Activated T-helper 17 cell treated with anti-CD3 and anti-CD28 coated beads, Interleukin-2, amount 50 U/mL, for 72 hours (primary cell): Measurements from ENCODE around the gene AHR. TPM values are rescaled to one million over a fixed set of nuclear protein-coding genes. Genes with fewer than 3 reads are reported as not detected.

ENCODE experiments used
- ATAC-seq: fragments of 150-1000 bp; cut with Tn5 transposase; replicated peaks from 2 replicates; pipeline ENCODE4 v1.10.0; 2021; ENCODE audit warnings: mild to moderate bottlenecking, moderate library complexity
- H3K27ac Mint-ChIP-seq: one replicate; pipeline ENCODE4 v1.8.0; 2022; ENCODE audit warnings: mixed read lengths
- H3K27me3 Mint-ChIP-seq: one replicate; pipeline ENCODE4 v1.8.0; 2022; ENCODE audit warnings: mixed read lengths
- H3K36me3 Mint-ChIP-seq: one replicate; pipeline ENCODE4 v1.8.0; 2022; ENCODE audit warnings: low read depth, mild to moderate bottlenecking, mixed read lengths
- H3K4me1 Mint-ChIP-seq: one replicate; pipeline ENCODE4 v1.8.0; 2022; ENCODE audit warnings: mixed read lengths
- H3K4me3 Mint-ChIP-seq: one replicate; pipeline ENCODE4 v1.8.0; 2022; ENCODE audit warnings: mild to moderate bottlenecking, mixed read lengths
- H3K9me3 Mint-ChIP-seq: one replicate; pipeline ENCODE4 v1.8.0; 2022; ENCODE audit warnings: mixed read lengths
- total RNA-seq, 2 donors: library from RNA; stranded (reverse); gene quantifications; one replicate each; pipeline ENCODE4 v1.2.3, GENCODE V29; 2022

Gene AHR
- total RNA-seq, 2 donors from 2014 or later, result 62.0 to 64.3 TPM

DNA sequence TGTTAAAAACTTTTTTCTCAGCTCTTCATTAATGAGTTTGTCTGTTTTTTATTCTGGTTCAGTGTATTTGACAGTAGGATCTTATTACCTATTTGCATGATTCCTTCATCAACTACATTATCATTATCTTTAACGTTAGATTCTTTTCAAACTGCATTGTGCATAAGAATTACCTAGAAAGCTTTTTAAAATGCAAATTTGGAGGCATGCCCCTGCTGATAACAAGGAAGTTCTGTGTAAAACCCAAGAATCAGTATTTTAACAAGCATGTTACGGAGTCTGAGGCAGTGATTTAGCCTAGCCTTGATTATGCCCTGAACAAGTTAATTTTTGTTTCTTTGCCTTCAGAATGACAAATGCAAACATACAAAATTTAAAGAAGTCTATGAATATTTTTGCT is 14.2 kb downstream of the AHR start:
- no peak overlapping the region for H3K27ac Mint-ChIP-seq
- H3K27me3 Mint-ChIP-seq, result no peaks in the 10 kb centered on the region
- peaks cover 24% of the 10 kb centered on the region for H3K4me1 Mint-ChIP-seq
- no peaks in the 10 kb centered on the region for H3K9me3 Mint-ChIP-seq
- peaks cover 47% of the 10 kb centered on the region for H3K36me3 Mint-ChIP-seq
- no peak for ATAC-seq
- H3K4me3 Mint-ChIP-seq, result no peak overlapping the region

DNA sequence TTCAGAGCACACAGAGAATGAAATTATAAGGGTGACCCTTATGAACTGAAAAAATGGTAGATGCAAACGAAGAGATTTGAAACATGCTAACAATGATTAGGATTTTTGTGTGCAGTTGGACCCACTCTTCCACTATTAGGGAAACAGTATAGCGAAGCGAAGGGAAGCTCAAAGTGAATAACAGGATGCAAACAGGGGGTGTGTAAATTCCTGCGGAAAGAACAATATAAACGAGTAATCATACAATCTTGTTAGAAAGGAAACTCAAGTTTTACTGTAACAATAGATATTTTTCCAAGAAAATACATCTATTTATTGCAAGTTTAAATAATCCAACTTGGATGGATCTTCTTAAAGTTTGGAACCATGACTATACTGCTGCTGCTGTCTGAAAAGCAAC is 14.7 kb downstream of the AHR start:
- H3K36me3 Mint-ChIP-seq, result peaks cover 52% of the 10 kb centered on the region
- peaks cover 30% of the 10 kb centered on the region for H3K4me1 Mint-ChIP-seq
- ATAC-seq, result no peak

GRCh38 chr7:17315974-17316373 is 17.5 kb downstream of the AHR start:
- ATAC-seq, result no peak
- Mint-ChIP-seq H3K4me3 (peak overlapping the region; percentile 29), H3K4me1 (peaks cover 49% of the 10 kb centered on the region), H3K27ac (no peak overlapping the region), H3K36me3 (peaks cover 77% of the 10 kb centered on the region), H3K27me3 (no peaks in the 10 kb centered on the region), H3K9me3 (no peaks in the 10 kb centered on the region)

More for the DNA sequence above, 14.7 kb downstream of the AHR start:
- Mint-ChIP-seq H3K27me3 (no peaks in the 10 kb centered on the region), H3K27ac (no peak overlapping the region), H3K4me3 (no peak overlapping the region), H3K9me3 (no peaks in the 10 kb centered on the region)

DNA sequence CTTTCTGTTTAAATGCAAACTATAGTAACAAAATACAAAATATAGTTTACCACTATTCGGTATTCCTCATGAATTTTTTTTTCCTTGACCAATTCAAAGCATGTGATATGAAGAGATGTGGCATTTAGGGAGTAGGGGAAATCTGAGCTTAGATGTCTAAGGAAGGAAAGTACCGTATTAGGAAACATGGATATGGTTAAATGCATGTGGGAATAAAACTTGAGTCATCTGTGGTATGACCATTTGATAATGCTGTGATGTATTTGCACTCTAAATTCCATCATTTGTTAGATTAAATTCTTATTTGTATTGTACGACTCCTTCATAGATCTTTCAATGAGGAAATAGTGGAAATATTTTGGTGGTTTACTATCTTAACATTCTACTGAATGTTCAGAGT is 19.7 kb downstream of the AHR start:
- no peak for ATAC-seq
- peaks cover 41% of the 10 kb centered on the region for H3K4me1 Mint-ChIP-seq

GRCh38 chr7:17319164-17320101 is 21.0 kb downstream of the AHR start:
- ATAC-seq, result peak; percentile 83
- H3K27ac Mint-ChIP-seq, result peak overlapping the region; percentile 62
- no peak overlapping the region for H3K4me3 Mint-ChIP-seq
- no peaks in the 10 kb centered on the region for H3K27me3 Mint-ChIP-seq
- H3K36me3 Mint-ChIP-seq, result peaks cover 94% of the 10 kb centered on the region
- peaks cover 39% of the 10 kb centered on the region for H3K4me1 Mint-ChIP-seq
- H3K9me3 Mint-ChIP-seq, result no peaks in the 10 kb centered on the region

More for the DNA sequence above, 19.7 kb downstream of the AHR start:
- H3K27ac Mint-ChIP-seq, result peak overlapping the region; percentile 41
- H3K27me3 Mint-ChIP-seq, result no peaks in the 10 kb centered on the region
- no peaks in the 10 kb centered on the region for H3K9me3 Mint-ChIP-seq
- no peak overlapping the region for H3K4me3 Mint-ChIP-seq
- peaks cover 90% of the 10 kb centered on the region for H3K36me3 Mint-ChIP-seq

DNA sequence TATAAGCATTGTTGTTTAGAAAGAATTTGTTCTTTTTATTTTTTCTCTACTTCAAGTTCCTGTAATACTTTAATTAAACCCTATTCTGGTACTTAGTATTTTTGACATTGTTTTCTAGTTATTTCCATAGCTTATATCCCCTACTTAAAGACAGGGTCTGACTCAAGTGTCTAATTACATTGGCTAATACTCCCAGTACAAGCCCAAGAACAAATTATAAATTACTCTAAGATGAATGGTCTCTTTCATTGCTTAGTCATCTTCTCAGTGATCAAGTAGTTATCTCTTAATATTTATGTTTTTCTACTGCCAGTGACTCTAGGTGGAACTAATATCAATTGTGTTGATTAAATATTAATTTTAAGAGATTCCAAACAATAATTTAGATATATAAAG is 21.6 kb downstream of the AHR start:
- H3K36me3 Mint-ChIP-seq, result peaks cover 94% of the 10 kb centered on the region
- H3K9me3 Mint-ChIP-seq, result no peaks in the 10 kb centered on the region
- no peak for ATAC-seq
- peaks cover 41% of the 10 kb centered on the region for H3K4me1 Mint-ChIP-seq
- no peaks in the 10 kb centered on the region for H3K27me3 Mint-ChIP-seq
- no peak overlapping the region for H3K4me3 Mint-ChIP-seq
- H3K27ac Mint-ChIP-seq, result peak overlapping the region; percentile 62

DNA sequence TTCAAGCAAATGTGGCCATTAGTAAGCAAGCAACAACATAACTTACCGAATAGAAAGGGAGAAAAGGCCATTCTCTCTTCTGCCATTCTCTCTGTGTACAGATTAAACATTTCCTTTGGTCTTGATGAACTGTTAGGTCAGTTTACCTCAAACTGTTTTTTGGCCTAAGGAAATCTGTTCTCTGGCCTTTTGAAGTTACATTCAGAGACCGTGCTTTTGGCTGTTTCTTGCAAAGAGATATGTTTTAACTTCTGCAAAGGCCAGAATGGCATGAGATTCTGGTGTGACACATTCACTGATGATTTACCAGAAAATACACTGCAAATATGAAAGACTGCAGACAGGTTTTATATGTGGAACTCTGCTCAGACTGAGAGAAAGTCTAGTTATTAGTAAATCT is 22.2 kb downstream of the AHR start:
- no peak for ATAC-seq
- H3K4me1 Mint-ChIP-seq, result peaks cover 44% of the 10 kb centered on the region
- H3K4me3 Mint-ChIP-seq, result no peak overlapping the region
- peaks cover 94% of the 10 kb centered on the region for H3K36me3 Mint-ChIP-seq
- no peaks in the 10 kb centered on the region for H3K27me3 Mint-ChIP-seq
- H3K27ac Mint-ChIP-seq, result no peak overlapping the region
- no peaks in the 10 kb centered on the region for H3K9me3 Mint-ChIP-seq

DNA sequence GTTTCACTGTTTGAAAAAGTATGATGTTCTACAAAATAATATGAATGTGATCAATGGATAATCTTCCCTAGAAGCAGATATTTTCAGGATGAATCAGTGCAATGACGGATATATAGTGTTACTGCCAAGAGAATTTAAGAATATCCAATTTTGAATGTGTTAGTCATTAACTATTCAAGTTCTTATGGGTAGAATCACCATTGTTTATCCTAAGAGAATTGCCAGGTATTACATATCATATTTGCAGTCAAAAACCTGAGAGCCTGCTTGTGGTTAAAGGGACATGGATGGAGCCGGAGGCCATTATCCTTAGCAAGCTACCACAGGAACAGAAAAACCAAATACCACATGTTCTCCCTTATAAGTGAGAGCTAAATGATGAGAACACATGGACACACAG is 26.9 kb downstream of the AHR start:
- peaks cover 11% of the 10 kb centered on the region for H3K4me1 Mint-ChIP-seq
- H3K27me3 Mint-ChIP-seq, result no peaks in the 10 kb centered on the region
- peaks cover 93% of the 10 kb centered on the region for H3K36me3 Mint-ChIP-seq
- H3K9me3 Mint-ChIP-seq, result no peaks in the 10 kb centered on the region
- ATAC-seq, result no peak
- H3K4me3 Mint-ChIP-seq, result no peak overlapping the region
- H3K27ac Mint-ChIP-seq, result peak overlapping the region; percentile 31

- Mint-ChIP-seq H3K4me3 (no peak overlapping the region), H3K4me1 (peaks cover 11% of the 10 kb centered on the region), H3K9me3 (no peaks in the 10 kb centered on the region), H3K27ac (no peak overlapping the region), H3K27me3 (no peaks in the 10 kb centered on the region), H3K36me3 (peaks cover 94% of the 10 kb centered on the region)
- no peak for ATAC-seq
Observed at GRCh38 chr7:17326378-17326777, 27.9 kb downstream of the AHR start.

DNA sequence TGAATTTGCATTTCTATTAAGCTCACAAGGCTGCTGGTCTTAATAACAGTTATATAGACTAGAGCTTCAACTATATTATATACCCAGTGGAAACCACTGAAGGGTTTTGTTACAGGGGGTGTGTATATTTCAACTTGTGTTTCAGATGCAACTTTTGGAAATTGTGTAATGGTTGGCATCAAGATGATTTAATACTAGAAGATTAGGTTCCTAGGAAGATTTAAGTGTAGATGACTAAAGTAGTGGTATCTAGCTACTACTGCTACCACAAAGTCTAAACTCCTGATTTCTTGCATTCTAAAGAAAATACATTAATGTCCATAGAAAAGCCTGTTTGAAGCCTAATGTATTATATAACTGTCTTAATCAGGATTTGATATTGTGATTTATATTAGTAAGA is 30.2 kb downstream of the AHR start:
- Mint-ChIP-seq H3K4me1 (peaks cover 16% of the 10 kb centered on the region), H3K27ac (no peak overlapping the region), H3K4me3 (no peak overlapping the region), H3K36me3 (peaks cover 92% of the 10 kb centered on the region), H3K9me3 (no peaks in the 10 kb centered on the region), H3K27me3 (no peaks in the 10 kb centered on the region)
- no peak for ATAC-seq

- Mint-ChIP-seq H3K27ac (peak overlapping the region; percentile 60), H3K27me3 (no peaks in the 10 kb centered on the region), H3K4me1 (peaks cover 16% of the 10 kb centered on the region), H3K9me3 (no peaks in the 10 kb centered on the region), H3K4me3 (no peak overlapping the region), H3K36me3 (peaks cover 92% of the 10 kb centered on the region)
- ATAC-seq, result no peak
Observed at GRCh38 chr7:17329440-17329839, 31.0 kb downstream of the AHR start.

GRCh38 chr7:17331891-17332501 is 33.5 kb downstream of the AHR start:
- H3K4me1 Mint-ChIP-seq, result peaks cover 10% of the 10 kb centered on the region
- no peak overlapping the region for H3K4me3 Mint-ChIP-seq
- no peaks in the 10 kb centered on the region for H3K27me3 Mint-ChIP-seq
- peak; percentile 55 for ATAC-seq
- H3K27ac Mint-ChIP-seq, result no peak overlapping the region
- H3K36me3 Mint-ChIP-seq, result peaks cover 92% of the 10 kb centered on the region
- no peaks in the 10 kb centered on the region for H3K9me3 Mint-ChIP-seq

DNA sequence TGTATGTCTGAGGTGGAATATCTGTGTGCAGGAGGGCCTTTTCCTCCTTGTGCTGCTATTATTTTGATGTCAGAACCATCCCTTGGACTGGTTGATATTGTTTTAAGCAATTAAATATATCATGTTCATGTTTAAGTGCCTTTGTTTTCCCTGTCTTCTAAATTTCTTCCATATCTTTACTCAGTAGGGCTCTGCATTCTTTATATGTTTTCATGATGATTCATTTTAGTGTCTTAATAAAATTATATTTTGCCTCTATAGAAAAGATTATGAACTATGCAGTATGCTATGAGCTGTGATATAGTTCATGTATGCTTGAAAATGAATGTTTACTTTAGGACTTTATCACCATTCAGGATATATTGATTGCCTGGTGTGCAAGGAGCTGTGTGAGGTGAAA is 34.8 kb downstream of the AHR start:
- ATAC-seq, result no peak
- peaks cover 90% of the 10 kb centered on the region for H3K36me3 Mint-ChIP-seq
- no peak overlapping the region for H3K27ac Mint-ChIP-seq
- H3K27me3 Mint-ChIP-seq, result no peaks in the 10 kb centered on the region
- no peaks in the 10 kb centered on the region for H3K9me3 Mint-ChIP-seq
- H3K4me1 Mint-ChIP-seq, result peaks cover 10% of the 10 kb centered on the region
- no peak overlapping the region for H3K4me3 Mint-ChIP-seq

DNA sequence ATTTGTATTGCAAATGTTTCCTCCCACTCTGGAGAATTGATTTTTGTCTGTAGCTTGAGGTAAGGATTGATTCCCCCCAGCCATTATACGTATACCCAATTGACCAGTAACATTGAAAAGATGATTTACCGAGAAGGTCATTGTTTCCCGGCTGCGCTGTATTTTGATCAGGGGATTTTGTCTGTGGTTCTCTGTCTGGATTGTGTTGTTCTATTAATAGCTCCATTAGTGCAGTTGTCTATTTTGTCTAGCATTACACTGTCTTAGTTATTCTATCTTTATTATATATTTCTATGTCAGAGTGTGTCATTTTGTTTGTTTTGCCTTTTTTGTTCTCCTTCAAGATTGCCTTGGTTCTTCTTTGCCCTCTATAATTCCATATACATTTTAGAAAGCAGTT is 37.7 kb downstream of the AHR start:
- Mint-ChIP-seq H3K4me1 (peaks cover 5% of the 10 kb centered on the region), H3K36me3 (peaks cover 86% of the 10 kb centered on the region), H3K27me3 (no peaks in the 10 kb centered on the region), H3K4me3 (no peak overlapping the region), H3K27ac (no peak overlapping the region), H3K9me3 (no peaks in the 10 kb centered on the region)
- no peak for ATAC-seq

DNA sequence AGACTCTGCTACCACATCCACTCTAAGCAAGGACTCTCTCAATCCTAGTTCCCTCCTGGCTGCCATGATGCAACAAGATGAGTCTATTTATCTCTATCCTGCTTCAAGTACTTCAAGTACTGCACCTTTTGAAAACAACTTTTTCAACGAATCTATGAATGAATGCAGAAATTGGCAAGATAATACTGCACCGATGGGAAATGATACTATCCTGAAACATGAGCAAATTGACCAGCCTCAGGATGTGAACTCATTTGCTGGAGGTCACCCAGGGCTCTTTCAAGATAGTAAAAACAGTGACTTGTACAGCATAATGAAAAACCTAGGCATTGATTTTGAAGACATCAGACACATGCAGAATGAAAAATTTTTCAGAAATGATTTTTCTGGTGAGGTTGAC is 40.7 kb downstream of the AHR start:
- no peak overlapping the region for H3K4me3 Mint-ChIP-seq
- H3K36me3 Mint-ChIP-seq, result peaks cover 87% of the 10 kb centered on the region
- H3K27ac Mint-ChIP-seq, result no peak overlapping the region
- H3K9me3 Mint-ChIP-seq, result no peaks in the 10 kb centered on the region
- H3K27me3 Mint-ChIP-seq, result no peaks in the 10 kb centered on the region
- no peak for ATAC-seq
- H3K4me1 Mint-ChIP-seq, result peaks cover 6% of the 10 kb centered on the region
